Stimulated activated CD8-positive, alpha-beta memory T cell treated with anti-CD3 and anti-CD28 coated beads, Interleukin-7, amount 100 ng/mL, for 48 hours (primary cell): ENCODE measurements around the gene SIRT7.

Experiments used
- DNase-seq, 2 donors: peaks; one replicate each; pipeline ENCODE4 v3.0.0-alpha.2; 2020; ENCODE audit warnings: low read depth in 1 of 2; ENCODE audit errors: extremely low read depth in 1 of 2

SIRT7 gene

DNA sequence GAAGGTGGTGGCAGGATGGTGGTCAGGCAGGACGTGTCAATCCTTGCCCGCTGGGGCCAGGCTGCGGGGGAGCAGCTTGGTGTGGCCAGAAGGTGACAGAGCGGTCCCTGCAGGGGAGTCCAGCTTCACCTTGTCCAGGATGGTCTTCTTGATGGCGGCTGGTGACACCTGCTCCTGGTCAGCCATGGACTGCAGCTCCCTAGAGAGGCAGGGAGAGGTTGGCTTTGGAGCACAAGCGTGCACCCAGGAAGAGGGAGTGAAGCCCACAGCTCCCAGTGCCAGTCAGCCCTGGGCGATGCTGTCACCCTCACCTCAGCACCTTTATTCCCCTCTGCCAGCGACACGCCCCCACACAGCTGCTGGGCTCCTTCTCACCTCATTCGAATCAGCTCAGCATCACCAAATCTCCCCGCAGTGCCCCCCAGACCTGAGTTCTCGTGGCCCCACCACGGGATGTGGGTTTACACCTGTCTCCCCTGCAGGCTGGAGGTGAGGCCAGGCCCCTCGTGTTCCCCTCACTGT lies 15.3 kb upstream of the SIRT7 start:
- no peak for DNase-seq

DNA sequence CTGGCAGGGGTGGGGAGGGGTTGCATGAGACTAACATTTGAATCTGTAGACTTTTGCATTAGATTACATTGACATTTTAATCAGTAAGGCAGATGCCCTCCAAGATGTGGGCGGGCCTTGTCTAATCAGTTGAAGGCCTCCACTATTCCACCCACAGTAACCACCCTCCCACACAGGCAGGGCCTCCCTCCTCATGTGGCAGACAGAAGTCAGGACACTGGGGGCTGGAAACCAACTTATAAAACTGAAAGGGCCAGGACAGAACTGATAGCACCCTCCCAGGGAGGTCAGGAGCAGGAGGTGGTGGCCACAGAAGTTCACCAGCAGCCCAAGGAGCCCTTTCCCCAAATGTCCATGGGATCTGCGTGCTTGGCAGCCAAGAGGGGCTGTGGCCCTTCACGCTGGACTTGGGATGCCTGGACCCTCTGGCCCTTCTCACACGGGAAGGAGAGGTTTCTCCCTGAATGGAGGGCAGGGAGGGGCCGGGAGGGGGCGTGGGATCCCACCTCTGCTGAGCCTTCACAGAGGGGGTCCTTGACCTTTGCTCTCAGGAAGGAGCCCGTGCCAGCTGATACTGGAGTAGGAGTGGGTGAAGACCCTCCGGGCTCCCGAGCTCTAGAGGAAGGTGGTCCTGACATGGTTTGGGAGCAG lies 14.5 kb upstream of the SIRT7 start:
- DNase-seq: no peak

DNA sequence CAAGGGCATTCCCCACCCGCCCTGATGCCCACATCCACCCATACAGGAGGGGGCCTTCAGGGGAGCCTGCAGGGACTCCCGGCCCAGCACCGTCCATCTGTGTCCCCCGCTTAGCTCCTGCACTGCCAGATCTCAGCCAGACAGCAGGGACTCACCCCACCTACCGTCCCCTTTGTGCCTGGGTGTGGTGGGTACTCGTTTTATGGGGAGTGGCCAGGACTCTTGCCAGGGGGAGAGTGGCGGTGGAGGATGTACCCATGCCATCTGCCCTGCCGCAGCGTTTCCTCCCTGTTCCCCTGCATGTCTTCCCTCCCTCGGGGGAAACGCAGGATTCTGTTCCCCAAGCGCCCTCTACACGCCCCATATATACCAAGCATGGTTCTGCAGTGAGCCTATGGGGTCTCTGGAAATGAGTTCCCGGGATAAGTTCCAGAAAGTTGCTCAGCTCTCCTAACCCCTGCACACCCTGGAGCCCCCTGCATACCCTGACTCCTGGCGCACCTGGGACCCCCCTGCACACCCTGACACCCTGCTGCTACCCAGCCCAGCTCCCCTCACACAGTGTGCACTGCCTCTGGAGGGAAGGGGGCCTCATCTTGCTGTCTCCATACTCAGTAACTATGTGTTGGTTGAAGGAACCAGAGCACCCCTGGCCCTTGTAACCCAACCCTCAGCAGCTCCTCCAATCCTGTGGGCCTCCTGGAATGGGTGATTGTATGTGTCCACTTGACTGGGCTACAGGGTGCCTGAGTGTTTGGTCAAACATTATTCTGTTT lies 13.8 kb upstream of the SIRT7 start:
- DNase-seq: no peak

DNA sequence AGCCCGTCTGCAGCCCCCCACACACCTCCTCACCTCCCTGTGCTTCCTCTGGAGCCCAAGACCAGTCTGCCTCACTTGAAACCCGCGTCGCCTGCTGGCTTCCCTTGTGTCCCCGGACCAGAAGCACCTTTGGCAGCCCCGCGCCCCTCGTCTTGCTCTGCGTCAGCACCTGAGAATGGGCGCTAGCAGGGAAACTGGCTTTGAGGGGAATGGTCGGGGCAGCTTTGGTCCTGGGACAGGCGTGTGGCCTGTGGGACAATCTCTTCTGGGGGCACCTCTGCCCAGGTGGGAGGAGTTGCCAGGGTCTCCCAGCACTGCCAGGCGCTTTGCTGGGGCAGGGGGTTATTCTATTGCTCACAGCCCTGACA lies 13.2 kb upstream of the SIRT7 start:
- DNase-seq: no peak

DNA sequence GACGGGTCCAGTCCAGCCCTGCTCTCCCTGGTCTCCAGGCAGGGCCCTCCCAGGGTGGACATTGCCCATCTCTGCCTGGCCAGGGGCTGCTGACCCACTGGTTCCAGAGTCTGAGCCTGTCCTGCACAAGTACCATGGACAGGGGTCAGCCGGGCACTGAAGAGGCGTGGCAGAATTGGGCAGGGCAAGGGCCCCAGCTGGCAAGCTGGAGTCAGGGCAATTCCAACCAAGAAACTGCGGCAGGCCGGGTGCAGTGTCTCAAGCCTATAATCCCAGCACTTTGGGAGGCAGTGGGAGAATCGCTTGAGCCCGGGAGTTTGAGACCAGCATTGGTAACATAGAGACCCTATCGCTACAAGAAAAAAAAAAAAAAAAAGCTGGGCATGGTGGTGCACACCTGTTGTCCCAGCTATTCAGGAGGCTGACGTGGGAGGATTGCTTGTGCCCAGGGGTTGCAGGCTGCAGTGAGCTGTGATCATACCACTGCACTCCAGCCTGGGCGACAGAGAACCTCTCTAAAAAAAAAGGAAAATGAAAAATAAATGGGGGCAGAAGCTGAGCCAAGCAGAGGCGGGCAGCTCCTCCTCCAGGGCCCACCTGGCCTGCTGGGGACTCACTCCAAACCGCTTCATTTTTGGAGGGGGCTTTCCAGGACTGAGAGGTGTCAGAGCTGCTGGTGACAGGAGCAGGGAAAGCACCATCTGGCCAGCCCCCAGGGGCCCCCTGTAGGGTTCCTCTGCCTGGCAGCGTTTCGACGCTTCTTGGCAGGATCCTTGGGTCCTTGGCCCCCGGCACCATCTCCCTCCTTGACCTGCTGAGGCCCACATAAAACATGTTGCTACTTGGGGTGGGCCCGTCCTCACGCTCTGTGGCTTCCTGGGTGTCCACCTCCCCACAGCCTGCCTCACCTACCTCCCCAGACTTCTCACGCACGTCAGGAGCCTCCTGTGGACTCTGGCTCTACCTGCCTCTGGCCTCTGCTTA lies 12.5 kb upstream of the SIRT7 start:
- no peak for DNase-seq

DNA sequence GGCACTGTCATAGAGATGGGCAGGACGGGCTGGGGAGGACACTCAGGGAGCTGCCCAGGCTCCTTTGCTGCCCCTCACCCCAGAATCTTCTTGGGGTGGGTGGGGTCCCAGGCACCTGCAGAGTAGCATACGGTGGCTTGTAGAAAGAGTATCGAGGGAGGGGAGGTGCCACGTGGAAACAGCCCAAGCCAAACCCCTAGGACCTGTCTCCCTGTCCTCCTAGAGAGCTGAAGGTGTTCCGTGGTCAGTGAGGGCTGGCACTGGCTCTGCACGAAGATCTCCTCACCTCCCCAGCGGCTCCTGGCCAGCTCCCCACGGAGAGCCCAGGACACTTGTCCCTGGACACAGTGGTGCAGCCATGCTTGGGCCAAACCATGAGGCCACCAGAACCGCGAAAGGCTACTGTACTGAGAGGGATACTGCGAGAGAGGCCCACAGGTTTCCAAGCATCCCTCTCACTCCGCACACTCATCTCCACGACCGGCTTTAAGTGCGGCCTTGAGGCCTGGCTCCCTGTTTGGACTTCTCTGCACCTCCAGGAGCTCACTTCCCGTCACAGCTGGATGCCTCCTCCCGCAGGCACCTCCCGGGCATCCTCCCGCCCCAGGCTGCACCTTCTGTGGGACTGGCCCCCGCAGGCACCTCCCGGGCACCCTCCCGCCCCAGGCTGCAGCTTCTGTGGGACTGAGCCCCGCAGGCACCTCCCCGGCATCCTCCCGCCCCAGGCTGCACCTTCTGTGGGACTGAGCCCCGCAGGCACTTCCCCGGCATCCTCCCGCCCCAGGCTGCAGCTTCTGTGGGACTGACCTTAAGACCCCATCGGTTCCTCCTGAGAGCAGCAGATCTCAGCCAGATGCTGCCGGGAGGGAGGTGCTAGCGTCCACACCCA lies 11.5 kb upstream of the SIRT7 start:
- DNase-seq: no peak

DNA sequence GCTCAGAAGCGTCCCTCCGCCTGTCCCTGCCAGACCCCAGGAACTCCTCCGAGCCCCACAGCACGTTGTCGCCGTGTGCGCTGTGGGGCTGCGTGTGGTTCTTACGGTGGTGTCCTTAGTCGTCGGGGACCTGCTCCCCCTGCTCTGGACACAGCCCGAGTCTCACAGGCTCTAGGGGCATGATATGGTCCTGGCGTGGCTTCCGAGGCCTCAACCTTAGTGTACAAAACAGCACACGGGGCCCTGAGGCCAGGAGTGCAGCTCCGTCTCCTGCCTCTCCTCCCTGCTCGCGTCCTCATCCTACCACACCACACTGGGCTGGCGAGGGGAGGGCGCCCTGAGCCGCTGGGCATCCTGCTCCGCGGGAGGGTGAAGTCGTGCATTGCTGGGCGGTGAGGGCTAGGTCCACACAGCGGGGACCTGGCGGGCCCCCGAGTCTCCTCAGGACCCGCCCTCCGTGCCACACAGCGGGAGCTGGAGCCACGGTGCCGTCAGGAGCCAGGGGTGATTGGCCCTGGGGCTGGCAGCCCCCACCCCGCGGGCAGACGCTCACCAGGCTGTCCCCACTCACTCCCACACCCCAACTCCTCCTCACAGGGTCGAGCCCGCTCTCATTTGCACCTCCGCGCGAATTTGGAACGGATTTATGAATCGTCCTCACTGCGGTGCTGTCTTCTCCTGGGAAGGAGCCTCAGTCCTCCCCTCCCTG lies 10.7 kb upstream of the SIRT7 start:
- no peak for DNase-seq

DNA sequence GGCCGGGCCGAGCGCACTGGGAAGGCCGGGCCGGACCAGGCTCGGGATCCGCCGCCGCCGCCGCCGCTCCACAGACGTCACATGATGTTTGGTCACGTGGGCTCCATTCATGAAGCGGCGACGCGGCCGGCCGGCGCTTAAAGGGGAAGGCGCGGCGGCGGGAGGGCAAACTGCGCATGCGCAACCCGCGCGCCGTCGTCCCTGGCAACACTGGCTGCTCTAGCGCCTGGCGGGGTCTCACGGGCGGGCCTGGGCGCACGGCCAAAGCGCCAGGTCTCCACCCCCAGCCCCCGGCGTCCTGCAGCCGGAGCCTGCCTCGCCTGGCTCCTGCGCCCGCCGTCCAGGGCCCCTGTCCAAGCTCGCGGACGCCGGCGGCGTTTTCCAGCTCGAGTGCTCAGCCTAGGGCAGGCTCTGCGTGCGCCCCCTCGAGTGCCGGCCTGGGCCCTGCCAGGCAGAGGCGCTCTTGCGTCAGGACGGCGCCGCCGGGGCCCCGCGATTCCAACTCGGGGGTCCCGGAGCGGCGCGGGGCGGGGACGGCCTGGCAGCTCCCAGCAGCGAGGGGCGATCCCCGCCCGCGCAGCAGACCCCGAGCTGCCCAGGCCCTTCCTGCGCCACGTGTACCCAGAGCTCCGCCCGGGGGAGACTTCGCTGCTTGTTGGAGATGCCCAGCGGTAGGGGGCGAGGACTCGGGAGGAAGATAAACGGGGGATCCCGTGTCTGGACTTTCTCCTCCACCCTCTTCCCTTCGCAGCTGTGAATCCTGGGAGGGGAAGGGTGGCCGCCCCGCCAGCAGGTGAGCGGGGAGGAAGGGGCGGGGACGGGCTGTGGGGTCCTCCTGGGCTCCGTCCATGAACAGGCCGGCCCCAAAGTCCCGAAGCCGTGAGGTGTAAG lies 9.9 kb upstream of the SIRT7 start, which contains the start of gene MAFG:
Gene MAFG (minus strand): TSS at position 83 of the 891 bp plus-strand sequence. CDS start 4,550 bp downstream, outside the sequence.
- DNase-seq: peak; percentile 77 to 83

DNA sequence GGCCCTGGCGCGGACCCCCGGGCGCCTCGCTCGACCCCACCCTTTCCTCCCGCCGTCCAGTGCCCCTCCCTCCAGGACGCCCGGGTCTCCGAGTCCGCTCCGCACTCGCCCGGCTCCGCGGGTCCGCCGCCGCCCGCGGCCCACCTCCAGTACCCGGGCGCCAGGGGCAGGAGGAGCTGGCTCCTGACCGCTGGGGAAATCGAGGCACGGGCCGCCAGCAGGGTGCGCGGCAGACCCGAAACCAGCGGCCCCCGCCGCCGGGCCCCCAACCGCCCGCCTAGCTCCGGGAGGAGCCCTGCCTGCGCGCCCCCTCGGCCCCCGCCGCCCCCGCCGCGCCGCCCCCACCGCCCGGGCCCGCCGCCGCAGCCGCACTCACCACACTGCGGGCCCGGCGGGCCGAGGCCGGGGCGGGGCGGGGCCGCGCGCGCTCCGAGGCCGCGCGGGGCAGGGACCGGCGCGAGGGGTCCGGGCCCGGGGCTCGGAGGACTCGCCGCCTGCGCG lies 9.2 kb upstream of the SIRT7 start:
- DNase-seq: no peak

DNA sequence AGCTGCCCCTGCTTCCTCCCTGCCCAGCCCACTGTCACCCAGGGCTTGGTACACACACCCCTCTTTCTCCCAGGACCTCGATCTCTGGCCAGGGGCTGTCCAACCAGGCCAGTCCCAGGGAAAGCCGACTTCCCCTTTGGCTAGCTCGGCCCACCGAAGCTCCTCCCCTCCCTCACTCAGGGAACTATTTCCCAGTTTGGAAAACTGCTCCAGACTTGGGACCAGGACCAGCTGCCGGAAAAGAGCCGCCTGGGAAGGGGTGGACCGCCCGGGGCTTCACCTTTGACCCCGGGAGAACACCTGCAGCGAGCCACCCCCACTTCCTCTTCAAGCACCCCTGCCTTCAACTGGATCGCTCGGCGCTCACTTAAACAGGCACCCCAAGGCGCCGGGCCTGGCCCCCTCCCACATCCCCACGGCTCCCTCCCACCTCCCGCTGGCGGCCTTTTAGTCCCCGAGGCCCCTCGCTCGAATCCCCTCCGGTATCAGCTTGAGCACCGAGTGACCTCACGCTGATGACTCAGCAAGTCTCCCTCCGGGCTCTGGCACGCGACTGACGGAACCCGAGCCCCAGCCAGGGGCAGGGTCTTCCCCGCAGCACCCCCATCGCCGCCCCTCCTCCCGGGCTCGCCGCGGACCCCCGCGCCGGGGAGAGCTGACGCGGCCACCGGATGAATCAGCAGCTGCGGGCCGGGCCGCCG lies 8.6 kb upstream of the SIRT7 start:
- peak in 1 of 2 donors; percentile 61 for DNase-seq

DNA sequence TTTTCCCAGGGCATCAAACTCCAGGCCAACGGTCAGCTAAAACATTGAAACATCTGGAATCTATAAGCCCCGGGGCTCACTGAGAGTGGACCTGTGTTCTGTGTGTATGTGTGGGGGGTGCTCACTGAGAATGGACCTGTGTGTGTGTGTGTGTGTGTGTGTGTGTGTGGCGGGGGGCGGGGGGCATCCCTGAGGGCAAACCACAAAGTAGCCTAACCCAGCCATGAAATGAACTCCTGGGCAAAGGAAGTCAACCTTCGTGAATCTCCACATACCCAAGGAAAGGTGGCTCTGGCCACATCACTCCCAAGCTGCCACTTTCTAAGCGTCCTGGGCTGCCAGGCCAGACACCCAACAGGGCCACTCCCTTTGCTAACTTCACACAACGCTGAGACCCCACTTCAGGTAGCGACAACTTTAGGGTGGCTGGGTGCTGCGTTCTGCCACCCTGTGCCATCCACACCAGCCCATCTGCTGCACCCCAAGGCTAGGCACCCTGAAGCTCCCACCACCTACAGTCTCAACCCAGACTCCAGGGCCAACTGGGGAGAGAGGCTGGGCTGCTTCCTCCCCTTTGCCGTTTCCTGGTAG lies 8.0 kb upstream of the SIRT7 start:
- DNase-seq: no peak

DNA sequence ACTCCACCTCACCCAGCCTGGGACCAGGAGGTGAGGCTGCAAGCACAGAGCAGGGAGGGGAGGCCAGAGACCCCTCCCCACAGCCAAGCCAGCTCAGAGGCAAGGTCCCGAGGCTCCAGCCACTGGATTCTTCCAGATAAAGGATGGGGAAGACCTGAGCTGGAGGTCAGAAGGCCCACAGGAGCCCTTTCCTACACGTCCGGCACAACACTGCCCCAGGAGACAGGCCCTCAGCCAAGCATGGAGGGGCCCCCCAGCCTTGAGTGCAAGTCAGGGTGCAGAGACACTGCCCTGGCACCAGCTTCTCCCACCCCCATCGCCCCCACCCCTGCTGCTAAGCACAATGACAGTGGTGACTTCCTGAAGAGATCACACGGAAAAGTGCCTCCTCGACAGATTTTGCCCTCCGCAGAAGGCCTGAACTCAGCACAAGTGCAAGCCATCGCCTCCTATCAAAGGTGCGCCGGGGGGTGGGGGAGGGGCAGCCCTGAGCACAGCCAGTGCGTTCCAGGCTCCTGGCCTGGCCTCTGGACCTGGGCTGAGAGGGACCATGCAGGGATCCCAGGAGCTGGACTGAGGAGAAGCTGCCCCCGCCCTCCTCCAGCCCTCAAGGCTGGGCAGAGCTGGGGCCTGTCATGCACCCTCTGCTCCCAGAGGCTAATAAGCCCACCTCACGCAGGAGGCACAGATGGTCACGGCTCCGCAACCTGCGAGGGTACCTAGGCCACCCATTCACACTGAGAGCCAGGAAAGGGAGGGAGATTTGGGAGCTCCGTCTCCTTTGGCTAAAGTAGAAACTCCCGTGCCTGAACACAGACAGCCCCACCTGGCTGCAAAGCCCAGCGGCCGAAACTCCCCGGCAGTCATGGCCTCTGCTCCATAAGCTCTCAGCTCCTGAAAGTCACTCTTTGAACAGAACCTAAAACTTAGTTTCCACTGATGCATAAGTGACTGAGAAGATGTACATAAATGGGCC lies 6.9 kb upstream of the SIRT7 start:
- DNase-seq: no peak

DNA sequence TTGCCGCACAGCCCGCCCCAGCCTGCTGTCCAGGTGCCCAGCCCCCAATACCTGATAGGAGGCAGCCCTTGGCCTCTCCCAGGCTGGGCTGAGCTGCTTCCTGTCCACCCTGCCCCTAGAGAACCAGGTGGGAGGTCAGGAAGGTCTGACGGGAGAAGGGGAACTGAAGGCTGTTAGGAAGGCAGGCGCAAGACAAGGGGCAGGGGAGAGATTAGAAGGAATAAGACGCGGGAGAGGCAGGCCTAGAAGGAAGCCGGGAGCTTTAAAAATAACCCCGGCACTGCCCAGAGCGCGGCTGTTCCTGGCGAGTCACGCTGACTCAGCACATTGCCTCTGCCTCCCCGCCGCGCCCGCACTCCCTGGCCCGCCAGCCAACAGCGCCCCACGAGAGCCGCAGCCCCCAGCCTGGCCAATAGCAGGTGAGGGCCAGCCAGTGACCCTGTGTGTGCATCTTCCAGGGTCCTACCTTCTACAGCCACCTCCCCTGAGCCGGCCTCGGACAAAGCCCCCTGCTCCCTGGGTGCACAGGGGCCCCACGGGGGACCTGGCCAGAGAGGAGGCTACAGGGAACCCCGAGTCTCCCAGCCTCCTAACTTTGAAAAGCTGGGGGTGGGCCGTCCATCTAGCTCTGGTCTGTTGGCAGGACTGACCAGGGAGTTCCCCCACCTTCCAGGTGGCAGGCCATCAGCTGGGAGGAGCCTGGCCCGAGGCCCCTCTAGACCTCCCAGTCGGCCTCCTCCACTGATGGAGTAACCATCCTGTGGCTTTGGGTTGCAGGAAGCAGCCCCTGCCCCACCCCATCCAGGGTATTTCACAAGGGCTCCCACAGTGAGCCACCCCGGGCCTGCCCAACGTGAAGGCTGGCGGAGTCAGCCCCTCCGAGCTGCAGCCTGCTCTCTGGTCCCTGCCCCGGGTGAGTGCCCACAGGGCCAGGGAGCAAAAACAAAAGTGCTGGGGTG lies 5.6 kb upstream of the SIRT7 start:
- no peak for DNase-seq

DNA sequence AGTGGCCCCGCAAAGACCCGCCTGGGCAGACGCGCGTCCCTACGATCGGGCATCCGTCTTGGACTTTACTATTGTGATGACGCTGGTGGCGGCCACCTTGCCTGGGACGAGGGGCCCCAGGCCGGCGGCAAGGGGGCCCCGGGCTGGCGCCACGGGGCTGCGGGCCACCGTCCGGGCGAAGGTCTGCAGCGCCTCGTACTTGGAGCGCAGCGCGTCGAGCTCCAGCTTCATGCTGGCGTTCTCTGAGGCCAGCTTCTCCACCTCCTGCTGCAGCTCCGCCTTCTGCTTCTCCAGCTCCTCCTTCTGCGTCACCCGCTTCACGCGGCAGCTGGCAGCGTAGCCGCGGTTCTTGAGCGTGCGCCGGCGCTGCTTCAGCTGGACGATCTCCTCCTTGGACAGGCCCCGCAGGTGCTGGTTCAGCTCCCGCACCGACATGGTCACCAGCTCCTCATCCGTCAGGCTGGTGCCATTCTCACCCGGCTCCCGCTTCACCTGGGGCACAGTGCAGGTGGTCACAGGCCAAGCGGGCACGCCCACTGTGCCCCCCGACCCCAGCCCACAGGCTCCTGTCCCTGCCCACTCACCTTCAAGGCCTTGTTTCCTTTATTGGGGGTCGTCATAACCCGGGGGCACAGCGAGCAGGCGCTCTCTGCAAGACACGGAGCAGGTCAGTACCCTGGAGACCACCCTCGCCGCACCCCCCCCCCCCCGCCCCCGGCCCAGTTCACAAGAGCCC lies 4.8 kb upstream of the SIRT7 start:
- DNase-seq: no peak
